ENCODE results near the gene FER.
"Not testable (repeated sequence)": the region's sequence is repeated elsewhere in the genome, so short reads cannot be mapped to it uniquely, and the experiment has no call there.

Gene FER

DNA sequence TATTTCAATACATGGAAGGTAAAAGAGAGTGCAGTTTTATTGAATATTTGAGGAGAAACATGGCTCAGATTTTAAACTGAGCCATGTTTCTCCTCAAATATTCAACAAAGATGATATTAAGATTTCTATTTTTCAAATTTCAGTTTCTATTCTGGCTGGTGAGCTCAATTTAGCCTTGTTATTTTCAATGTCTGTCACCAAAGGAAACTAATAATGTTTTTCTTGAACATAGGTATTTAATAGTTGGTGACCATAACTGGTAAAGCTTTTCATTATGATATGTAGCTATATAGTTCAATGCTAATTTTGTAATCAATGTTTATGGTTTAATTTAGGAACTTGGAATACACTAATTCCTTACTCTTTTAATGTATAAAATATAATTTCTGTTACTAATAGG lies 177.4 kb downstream of the FER start:
- no peak for DNase-seq (ENCODE audit: low read depth, low spot score)
- H3K4me3 ChIP-seq (ENCODE audit: low read length) = peak overlapping the region; percentile 51

DNA sequence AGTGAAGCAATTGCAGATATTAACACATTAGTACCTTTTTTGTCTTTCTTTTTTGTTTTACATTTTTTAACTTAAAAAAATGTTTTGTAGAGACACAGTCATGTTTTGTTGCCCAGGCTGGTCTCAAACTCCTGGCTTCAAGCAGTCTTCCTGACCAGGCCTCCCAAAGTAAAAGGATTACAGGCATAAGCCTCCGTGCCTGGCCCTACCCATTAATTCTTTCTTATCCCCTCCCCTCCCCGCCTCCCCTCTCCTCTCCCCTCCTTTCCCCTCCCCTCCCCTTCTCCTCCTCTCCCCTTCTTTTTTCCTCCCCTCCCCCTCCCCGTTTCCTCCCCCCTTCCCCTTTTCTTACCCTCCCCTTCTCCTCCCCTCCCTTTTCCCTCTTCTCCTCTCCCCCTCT lies 182.4 kb downstream of the FER start:
- no peak overlapping the region for H3K4me3 ChIP-seq (ENCODE audit: low read length)
- no peak for DNase-seq (ENCODE audit: low read depth, low spot score)

DNA sequence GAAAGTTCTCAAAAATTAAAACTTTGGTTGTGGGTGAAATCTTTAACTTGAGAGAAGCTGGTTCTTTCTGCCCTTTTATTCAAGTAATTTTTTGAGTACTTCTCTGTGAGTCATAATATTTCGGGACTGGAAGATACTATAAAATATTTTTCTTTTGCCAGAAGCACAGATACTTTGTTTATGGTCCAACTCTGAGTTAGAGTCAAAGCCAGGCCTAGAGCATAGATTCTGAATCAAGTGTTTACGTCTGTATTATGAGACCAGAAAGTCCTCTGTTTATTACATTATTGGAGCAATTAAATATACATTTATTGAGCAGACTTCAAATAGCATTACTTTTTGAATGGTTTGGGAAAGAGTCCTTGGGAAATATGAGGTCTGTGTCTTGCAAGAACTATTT lies 187.9 kb downstream of the FER start:
- no peak for DNase-seq (ENCODE audit: low read depth, low spot score)
- H3K4me3 ChIP-seq (ENCODE audit: low read length) = no peak overlapping the region

DNA sequence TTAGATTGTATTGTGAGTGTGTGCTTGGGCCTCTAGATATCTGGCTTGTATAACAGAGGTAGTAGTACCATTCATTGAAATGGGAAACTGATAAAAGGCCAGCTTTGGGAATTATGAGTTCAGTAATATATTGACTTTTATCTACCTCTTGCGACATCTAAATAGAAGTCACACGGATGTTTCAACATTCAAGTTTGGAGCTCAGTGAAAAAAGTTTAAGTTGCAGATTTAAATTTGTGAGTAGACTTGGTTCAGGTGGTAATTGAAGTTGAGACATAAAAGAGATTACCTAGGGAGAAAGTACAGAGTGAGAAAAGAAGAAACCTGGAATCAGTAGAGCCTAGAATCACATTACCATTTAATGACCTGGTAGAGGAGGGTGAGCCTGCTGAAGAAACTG lies 189.5 kb downstream of the FER start:
- DNase-seq (ENCODE audit: low read depth, low spot score) = no peak
- no peak overlapping the region for H3K4me3 ChIP-seq (ENCODE audit: low read length)

DNA sequence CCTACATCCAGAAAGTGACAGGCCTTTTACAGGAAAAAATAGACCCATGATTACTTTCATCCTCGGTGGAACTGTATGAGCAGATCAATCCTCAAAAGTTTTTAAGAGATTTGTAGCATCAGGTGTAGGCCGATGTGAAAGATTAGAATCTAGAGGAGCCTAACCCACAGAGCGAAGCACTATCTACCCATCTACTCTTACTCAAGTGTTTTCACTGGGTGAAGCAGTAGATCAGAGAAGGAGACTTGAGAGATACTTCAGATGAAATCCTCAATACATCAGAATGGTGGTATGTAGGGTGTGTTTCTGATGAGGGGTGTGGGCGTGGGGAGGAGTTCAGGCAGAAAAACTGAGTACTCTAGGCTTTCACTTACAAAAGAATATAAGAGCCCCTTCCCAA lies 192.8 kb downstream of the FER start:
- H3K4me3 ChIP-seq (ENCODE audit: low read length) = no peak overlapping the region
- peak; percentile 57 for DNase-seq (ENCODE audit: low read depth, low spot score)

DNA sequence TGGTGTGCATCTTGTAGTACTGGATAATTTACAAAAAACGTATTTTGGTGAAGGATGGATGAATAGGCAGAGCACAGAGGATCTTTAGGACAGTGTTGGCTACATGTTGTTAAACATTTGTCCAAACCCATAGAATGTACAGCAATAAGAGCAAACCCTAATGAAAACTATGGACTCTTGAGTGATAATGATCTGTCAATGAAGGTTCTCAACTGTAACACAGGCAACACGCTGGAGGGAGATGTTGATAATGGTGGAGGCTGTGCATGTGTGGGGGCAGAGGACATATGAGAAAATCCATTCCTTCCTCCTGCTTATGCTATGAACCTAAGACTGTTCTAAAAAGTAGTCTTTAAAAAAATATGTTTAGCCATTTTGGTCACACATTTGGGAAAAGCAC lies 194.0 kb downstream of the FER start:
- no peak overlapping the region for H3K4me3 ChIP-seq (ENCODE audit: low read length)
- no peak for DNase-seq (ENCODE audit: low read depth, low spot score)

DNA sequence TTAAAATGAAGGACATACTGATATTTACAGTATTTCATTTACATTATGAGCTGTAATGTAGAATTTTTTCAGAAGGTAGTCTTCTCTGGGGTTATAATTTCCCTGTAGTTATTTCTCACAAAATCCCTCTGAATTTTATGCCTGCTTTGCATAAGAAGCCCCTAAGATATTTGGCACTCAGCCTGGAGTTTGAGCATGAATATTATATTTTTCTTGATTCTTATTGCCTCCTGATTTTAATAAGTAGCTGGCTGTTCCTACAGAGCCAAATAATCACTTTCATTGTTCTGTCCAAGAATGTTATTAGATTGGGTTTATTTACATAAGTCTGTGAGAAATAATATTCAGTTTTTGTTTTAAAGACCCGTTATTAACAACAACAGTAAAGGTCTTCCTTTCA lies 195.0 kb downstream of the FER start:
- no peak for DNase-seq (ENCODE audit: low read depth, low spot score)
- no peak overlapping the region for H3K4me3 ChIP-seq (ENCODE audit: low read length)

DNA sequence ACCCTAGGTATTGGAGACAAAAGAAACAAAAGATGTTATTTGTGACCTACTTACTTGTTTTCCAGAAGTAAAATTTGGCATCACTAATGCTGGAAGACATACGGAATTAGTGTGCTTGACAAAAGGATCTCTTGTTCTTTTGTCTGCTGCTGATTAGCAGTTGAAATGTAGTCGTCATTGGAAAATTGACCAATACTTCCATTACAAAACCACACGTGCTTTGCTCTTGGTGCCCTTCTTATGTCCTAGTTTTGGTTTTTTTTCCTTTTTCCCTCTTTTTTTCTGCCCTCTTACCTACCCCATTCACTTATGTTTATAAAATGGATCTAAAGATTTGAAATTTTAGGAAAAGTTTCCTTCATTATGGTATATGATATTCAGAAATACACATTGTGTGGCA lies 197.4 kb downstream of the FER start:
- no peak for DNase-seq (ENCODE audit: low read depth, low spot score)
- no peak overlapping the region for H3K4me3 ChIP-seq (ENCODE audit: low read length)

DNA sequence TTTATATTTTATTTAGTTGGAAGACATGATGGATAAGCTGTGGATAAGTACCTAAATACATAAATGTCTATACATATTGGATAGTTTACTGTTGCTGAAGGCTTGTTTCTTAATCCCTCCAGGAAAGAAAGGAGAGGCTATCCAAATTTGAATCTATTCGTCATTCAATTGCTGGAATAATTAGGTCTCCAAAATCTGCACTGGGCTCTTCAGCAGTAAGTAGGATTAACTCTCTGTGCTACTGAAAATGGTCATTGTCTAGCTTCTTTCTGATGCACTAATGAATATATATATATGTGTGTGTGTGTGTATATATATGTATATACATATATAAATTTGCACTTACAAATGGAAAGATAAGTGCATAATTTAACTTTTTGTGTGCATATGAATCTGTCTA lies 198.3 kb downstream of the FER start:
- DNase-seq (ENCODE audit: low read depth, low spot score) = no peak
- no peak overlapping the region for H3K4me3 ChIP-seq (ENCODE audit: low read length)

DNA sequence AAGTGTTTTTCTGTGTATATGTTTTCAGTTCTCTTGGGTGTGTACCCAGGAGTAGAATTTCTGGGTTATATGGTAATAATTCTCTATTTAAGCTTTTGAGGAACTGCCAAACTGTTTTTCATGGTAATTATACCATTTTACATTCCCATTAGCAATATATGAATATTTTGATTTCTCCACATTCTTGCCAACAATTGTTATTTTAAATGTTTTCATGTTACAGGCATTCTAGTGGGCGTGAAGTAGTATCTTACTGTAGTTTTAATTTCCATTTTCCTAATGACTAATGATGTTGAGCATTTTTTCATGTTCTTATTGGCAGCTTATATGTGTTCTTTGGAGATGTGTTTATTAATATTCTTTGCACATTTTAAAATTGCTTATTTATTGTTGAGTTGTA lies 199.5 kb downstream of the FER start:
- no peak overlapping the region for H3K4me3 ChIP-seq (ENCODE audit: low read length)
- DNase-seq (ENCODE audit: low read depth, low spot score) = no peak

DNA sequence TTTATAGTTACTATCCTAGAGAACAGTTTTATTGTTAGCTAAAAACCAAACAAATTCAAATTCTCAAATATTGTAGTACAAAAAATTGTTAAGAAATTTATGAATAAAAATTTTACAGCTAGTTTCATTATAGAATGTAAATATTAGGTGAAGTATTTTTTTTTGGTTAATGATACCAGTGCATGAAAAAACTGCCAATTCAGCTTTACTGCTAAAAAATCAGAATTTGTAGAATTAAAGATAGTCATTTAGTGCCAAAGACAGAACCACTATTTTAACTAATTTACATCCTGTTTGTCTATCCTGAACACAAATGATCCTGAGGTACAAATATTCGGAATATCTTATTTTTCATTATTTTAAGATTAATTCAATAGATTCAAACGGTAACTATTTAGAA lies 202.6 kb downstream of the FER start:
- no peak overlapping the region for H3K4me3 ChIP-seq (ENCODE audit: low read length)
- no peak for DNase-seq (ENCODE audit: low read depth, low spot score)

DNA sequence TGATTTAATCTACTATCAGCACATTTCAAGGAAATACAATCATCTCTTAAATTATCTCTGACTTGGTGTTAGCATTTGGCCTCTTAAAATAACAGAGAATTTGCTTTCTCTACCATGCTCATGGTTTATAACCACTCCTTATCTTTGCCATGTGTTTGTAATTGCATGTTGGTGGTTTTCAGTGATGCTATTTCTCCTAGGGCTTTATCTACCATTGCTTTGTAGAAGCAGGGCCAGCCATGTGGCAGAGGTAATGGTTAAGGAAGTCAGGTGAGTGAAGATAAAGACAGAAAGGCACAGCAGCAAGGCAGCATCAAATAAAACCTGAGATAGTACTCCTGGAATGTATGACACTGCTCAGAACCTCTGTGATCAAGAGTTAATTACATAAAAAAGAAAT lies 206.2 kb downstream of the FER start:
- no peak overlapping the region for H3K4me3 ChIP-seq (ENCODE audit: low read length)
- peak; percentile 81 for DNase-seq (ENCODE audit: low read depth, low spot score)

DNA sequence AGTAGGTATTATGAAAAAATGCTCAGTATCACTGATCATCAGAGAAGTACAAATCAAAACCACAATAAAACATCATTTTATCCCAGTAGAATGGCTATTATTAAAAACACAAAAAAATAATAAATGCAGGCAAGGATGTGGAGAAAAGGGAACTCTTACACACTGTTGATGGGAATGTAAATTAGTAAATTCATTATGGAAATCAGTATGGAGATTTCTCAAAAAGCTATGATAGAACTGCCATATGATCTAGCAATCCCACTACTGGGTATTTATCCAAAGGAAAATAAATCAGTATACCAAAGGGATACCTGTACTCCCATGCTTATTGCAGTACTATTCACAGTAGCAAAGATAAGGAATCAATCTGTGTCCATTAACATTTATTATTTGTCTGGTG lies 209.6 kb downstream of the FER start:
- no peak for DNase-seq (ENCODE audit: low read depth, low spot score)
- H3K4me3 ChIP-seq (ENCODE audit: low read length) = no peak overlapping the region

DNA sequence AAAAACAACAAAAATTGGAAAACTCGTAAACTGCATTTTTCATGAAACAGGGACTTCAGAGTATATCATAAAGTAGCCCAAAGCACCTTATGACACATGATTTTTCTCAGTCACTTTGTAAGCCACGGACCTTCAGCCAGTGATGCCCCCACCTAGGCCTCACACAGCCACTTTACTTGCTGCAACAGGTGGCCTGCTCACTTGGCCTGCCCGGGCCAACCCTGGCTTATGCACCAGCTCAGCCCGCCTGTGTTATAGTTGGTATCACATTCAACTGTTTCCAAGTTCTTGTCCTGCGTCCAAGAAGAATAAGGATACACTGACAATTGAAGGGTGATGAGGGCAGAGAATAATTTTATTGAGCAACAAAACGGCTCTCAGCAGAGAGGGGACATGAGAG lies 219.2 kb downstream of the FER start:
- no peak for DNase-seq (ENCODE audit: low read depth, low spot score)
- H3K4me3 ChIP-seq (ENCODE audit: low read length) = no peak overlapping the region

DNA sequence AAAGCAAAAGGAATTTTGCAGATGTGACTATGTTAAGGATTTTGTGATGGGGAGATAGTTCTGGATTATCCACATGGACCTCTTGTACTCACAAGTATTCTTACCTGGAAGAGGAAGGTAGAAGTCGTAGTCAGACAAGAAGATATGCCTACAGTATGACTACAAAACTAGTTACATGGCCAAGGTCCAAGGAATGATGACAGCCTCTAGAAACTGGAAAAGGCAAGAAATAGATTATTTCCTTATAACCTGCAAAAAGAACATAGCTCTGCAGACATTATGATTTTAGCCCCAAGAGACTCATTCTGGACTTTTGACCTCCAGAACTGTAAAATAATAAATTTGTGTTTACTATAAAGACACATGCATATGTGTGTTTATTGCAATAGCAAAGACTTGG lies 226.9 kb downstream of the FER start:
- DNase-seq (ENCODE audit: low read depth, low spot score) = no peak

DNA sequence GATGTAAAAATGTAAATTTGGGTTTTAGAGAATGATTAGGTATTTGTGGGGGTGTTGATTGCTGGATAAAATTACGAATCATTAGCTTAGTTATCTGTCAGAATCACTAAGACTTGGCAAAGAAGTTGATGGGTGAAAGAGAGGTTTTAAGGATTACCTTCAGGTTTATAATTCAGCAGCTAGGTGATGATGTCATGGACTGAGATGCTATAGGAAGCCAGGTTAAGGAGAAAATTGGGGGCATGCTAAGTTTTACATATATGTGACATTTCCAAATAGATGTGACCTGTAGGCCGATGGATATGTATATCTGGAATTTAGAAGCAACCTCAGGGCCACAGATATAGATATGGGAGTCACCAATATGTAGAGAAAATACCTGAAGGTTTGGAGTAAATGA lies 228.0 kb downstream of the FER start:
- H3K4me3 ChIP-seq (ENCODE audit: low read length) = no peak overlapping the region
- no peak for DNase-seq (ENCODE audit: low read depth, low spot score)

More for the DNA sequence above, 226.9 kb downstream of the FER start:
- H3K4me3 ChIP-seq (ENCODE audit: low read length) = no peak overlapping the region

DNA sequence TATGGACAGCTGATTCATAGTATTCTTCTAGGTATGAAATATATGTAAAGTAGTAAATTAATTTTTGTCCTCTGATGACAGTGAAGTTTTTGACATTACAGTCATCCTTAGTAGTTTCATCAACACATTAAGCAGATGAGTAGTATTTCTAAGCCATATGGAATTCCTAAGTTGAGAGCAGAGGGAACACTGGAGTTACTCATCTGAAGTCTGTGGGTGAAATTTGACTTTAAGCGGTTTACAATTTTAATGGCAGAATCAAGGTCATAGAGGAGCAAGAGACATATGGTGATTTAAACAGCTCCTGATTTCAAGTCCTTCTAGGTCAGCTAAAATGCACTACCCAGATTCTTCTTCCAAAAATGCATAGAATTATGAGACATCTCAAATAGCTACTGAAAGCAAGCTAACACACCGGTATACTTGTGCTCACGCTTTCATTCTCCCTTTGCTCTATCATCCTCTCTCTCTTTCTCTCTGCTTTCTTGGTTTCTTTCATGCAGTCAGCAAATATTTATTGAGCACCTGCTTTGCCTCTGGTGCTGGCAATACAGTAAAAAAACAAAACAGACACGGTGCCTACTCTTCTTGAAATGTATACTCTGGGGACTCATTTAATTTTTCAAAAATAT lies 235.9 kb downstream of the FER start:
- no peak for DNase-seq (ENCODE audit: low read depth, low spot score)
- no peak overlapping the region for H3K4me3 ChIP-seq (ENCODE audit: low read length)

DNA sequence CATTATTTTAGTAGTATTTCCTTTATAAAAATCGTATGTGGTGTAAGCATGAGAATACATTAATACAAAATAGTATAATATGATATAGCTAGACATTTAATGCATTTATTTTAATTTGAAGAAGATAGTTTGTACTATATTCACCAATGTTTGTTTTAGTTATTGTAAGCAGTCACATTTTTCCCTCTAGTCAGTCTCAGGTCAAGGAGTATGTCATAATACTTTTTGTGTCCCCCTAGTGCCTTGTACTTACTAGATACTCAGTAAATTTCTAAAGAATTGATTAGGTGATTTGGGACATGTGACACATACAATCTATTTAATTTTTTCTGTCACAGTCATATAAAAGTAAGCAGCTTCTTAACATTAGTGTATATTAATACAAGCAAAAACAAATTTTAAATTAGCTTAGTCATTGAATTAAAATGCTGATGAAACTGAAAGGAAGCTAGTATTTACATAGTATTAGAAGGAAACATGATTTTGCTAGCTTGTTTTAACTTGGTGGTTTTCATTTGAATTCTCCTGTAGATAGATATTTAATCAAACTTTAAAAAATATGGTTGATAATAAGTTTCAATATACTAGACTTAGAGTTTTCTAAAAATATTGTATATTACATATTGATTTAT lies 242.2 kb downstream of the FER start:
- DNase-seq (ENCODE audit: low read depth, low spot score) = no peak
- H3K4me3 ChIP-seq (ENCODE audit: low read length) = no peak overlapping the region

DNA sequence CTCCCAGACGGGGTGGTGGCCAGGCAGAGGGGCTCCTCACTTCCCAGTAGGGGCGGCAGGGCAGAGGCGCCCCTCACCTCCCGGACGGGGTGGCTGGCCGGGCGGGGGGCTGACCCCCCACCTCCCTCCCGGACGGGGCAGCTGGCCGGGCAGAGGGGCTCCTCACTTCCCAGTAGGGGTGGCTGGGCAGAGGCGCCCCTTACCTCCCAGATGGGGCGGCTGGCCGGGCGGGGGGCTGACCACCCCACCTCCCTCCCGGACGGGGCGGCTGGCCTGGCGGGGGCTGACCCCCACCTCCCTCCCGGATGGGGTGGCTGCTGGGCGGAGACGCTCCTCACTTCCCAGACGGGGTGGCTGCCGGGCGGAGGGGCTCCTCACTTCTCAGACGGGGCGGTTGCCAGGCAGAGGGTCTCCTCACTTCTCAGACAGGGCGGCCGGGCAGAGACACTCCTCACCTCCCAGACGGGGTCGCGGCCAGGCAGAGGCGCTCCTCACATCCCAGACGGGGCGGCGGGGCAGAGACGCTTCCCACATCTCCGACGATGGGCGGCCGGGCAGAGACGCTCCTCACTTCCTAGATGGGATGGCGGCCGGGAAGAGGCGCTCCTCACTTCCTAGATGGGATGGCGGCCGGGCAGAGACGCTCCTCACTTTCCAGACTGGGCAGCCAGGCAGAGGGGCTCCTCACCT lies 244.8 kb downstream of the FER start:
- DNase-seq (ENCODE audit: low read depth, low spot score); H3K4me3 ChIP-seq (ENCODE audit: low read length): not testable (repeated sequence)

DNA sequence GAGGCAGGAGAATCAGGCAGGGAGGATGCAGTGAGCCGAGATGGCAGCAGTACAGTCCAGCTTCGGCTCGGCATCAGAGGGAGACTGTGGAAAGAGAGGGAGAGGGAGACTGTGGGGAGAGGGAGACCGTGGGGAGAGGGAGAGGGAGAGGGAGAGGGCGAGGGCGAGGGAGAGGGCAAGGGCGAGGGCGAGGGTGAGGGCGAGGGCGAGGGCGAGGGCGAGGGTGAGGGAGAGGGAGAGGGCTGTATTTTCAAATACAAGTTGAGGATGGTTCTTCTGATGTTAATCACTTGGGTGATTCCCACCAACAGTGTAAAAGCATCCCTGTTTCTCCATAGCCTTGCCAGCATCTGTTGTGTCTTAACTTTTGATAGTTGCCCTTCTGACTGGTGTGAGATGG lies 245.7 kb downstream of the FER start:
- H3K4me3 ChIP-seq (ENCODE audit: low read length); DNase-seq (ENCODE audit: low read depth, low spot score): not testable (repeated sequence)

DNA sequence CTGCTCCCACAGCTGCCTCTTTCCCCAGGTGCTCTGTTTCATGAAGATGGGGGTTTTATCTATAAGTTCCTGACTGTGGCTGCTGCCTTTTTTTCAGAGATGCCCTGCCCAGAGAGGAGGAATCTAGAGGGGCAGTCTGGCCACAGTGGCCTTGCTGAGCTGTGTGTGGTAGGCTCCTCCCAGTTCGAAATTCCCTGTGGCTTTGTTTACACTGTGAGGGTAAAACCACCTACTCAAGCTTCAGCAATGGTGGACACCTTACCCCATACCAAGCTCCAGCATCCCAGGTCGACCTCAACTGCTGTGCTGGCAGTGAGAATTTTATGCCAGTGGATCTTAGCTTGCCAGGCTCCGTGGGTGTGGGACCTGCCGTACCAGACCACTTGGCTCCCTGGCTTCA lies 250.0 kb downstream of the FER start:
- DNase-seq (ENCODE audit: low read depth, low spot score) = no peak
- H3K4me3 ChIP-seq (ENCODE audit: low read length) = no peak overlapping the region
